Lung (tissue), 12 donors: ENCODE measurements around the gene EME1. TPM values are rescaled to one million over a fixed set of nuclear protein-coding genes. Genes with fewer than 3 reads are reported as not detected.
"Not testable (repeated sequence)": the region's sequence is repeated elsewhere in the genome, so short reads cannot be mapped to it uniquely, and the experiment has no call there.

Experiments
- ATAC-seq: fragments of 200-7000 bp; cut with Tn5 transposase; one replicate; pipeline ENCODE4 v1.9.1; 2020; ENCODE audit warnings: moderate number of reproducible peaks; ENCODE audit not compliant: insufficient read depth, low FRiP score
- DNase-seq, 3 donors: peaks; one replicate each; pipeline ENCODE4 v3.0.0-alpha.2; 2013 to 2017
- H3K27ac ChIP-seq, 2 donors: one replicate each; pipeline ENCODE4 v1.5.1; 2013; ENCODE audit warnings: mild to moderate bottlenecking in 2 of 2, moderate library complexity in 2 of 2, control low read depth in 1 of 2, inconsistent platforms in 1 of 2, low read depth in 1 of 2, low read length in 1 of 2
- H3K27me3 ChIP-seq, 3 donors: one replicate each; pipeline ENCODE4 v1.5.1; 2013; ENCODE audit warnings: low read length in 2 of 3; ENCODE audit not compliant: control insufficient read depth in 3 of 3, insufficient read depth in 3 of 3
- H3K36me3 ChIP-seq, 4 donors: one replicate each; pipeline ENCODE4 v1.5.1; 2013; ENCODE audit warnings: low read length in 4 of 4, mild to moderate bottlenecking in 1 of 4, moderate library complexity in 1 of 4; ENCODE audit not compliant: control insufficient read depth in 4 of 4, insufficient read depth in 4 of 4
- H3K4me1 ChIP-seq, 5 donors: one replicate each; pipeline ENCODE4 v1.5.1; 2013; ENCODE audit warnings: low read length in 5 of 5, mild to moderate bottlenecking in 2 of 5, moderate library complexity in 1 of 5; ENCODE audit not compliant: control insufficient read depth in 5 of 5, insufficient read depth in 5 of 5
- H3K4me3 ChIP-seq: one replicate; pipeline ENCODE4 v1.5.1; 2013; ENCODE audit warnings: mild to moderate bottlenecking, control low read depth, moderate library complexity
- H3K9ac ChIP-seq, 2 donors: one replicate each; pipeline ENCODE4 v1.5.1; 2013; ENCODE audit warnings: low read length in 2 of 2, control low read depth in 1 of 2; ENCODE audit not compliant: insufficient read depth in 1 of 2
- H3K9me3 ChIP-seq, 4 donors: one replicate each; pipeline ENCODE4 v1.5.1; 2013; ENCODE audit warnings: low read length in 3 of 4, mild to moderate bottlenecking in 1 of 4, moderate library complexity in 1 of 4; ENCODE audit not compliant: control insufficient read depth in 4 of 4, insufficient read depth in 3 of 4
- CTCF ChIP-seq: IDR thresholded peaks from 2 replicates; pipeline ENCODE4 v1.5.1; 2012; ENCODE audit warnings: mild to moderate bottlenecking; ENCODE audit errors: control extremely low read depth, extremely low read depth
- WGBS, 2 donors: extraction: QIAGEN DNeasy Blood & Tissue Kit; methylation state at CpG; one replicate each; pipeline ENCODE4 v1.1.7; 2013; 5-methylcytosine and 5-hydroxymethylcytosine counted together
- polyA plus RNA-seq, 2 donors: library from polyadenylated mRNA; stranded (reverse); fragments of 200-250 nt; gene quantifications; one replicate each; pipeline ENCODE4 v1.2.1, GENCODE V29; 2013
- total RNA-seq, 2 donors: library from RNA; depleted of rRNA in 1 of 2; stranded (reverse); fragments of >200 nt in 1 of 2; gene quantifications; one replicate each; pipeline ENCODE4 v1.2.1, GENCODE V29; 2014 to 2021
- donor health status: control.
- donor health status: control.
- donor health status: Bipolar disorder and iron deficiency.
- donor health status: healthy.
- donor health status: DM: yes; HTN: yes; CAD: no.

The EME1 gene
- total and polyA plus RNA-seq, 4 donors: 0.55 to 2.8 (median 1.8) TPM

GRCh38 chr17:50331085-50331791, 41.8 kb upstream of the EME1 start:
- H3K4me3 ChIP-seq: no peak overlapping the region
- 79 to 84% methylated on average over 4 of the region's 4 CpGs for WGBS, 2 donors
- peaks cover 0 to 15% (median 4%) of the 10 kb centered on the region in 5 donors for H3K4me1 ChIP-seq
- H3K9me3 ChIP-seq: no peaks in the 10 kb centered on the region
- no peak for TF ChIP-seq CTCF
- no peak overlapping the region for H3K27ac ChIP-seq
- no peak overlapping the region for H3K9ac ChIP-seq
- H3K27me3 ChIP-seq: no peaks in the 10 kb centered on the region
- DNase-seq (no peak), ATAC-seq (no peak)
- no peaks in the 10 kb centered on the region for H3K36me3 ChIP-seq

GRCh38 chr17:50332196-50332595, 40.8 kb upstream of the EME1 start:
- Histone ChIP-seq H3K27ac (no peak overlapping the region), H3K36me3 (no peaks in the 10 kb centered on the region), H3K4me1 (peaks cover 0 to 13% (median 4%) of the 10 kb centered on the region in 5 donors), H3K27me3 (no peaks in the 10 kb centered on the region), H3K9ac (no peak overlapping the region), H3K9me3 (no peaks in the 10 kb centered on the region), H3K4me3 (no peak overlapping the region)
- WGBS, 2 donors: 23 to 53% methylated on average over 6 of the region's 6 CpGs
- no peak for TF ChIP-seq CTCF
- DNase-seq (no peak), ATAC-seq (no peak)

GRCh38 chr17:50333291-50334057, 39.6 kb upstream of the EME1 start:
- not testable (repeated sequence) for H3K36me3 ChIP-seq, H3K4me3 ChIP-seq, H3K9me3 ChIP-seq, ATAC-seq, H3K9ac ChIP-seq, H3K27ac ChIP-seq, H3K4me1 ChIP-seq, H3K27me3 ChIP-seq
- WGBS, 2 donors: 49 to 51% methylated on average over 14 of the region's 14 CpGs
- peak in 1 of 3 donors; percentile 23 for DNase-seq

- 74 to 94% methylated on average over 2 of the region's 2 CpGs for WGBS, 2 donors
- H3K4me1 ChIP-seq: no peaks in the 10 kb centered on the region
- H3K27me3 ChIP-seq: no peaks in the 10 kb centered on the region
- H3K27ac ChIP-seq: no peak overlapping the region
- peaks cover 0 to 5% (median 0%) of the 10 kb centered on the region in 4 donors for H3K9me3 ChIP-seq
- no peak overlapping the region for H3K9ac ChIP-seq
- no peak overlapping the region for H3K4me3 ChIP-seq
- TF ChIP-seq CTCF: no peak
- no peak for ATAC-seq
- H3K36me3 ChIP-seq: no peaks in the 10 kb centered on the region
- no peak for DNase-seq
Measured at GRCh38 chr17:50337956-50338355, 35.1 kb upstream of the EME1 start.
